HG03064 (cell line): ENCODE data around the gene COQ4.
"Not testable (repeated sequence)": the region's sequence is repeated elsewhere in the genome, so short reads cannot be mapped to it uniquely, and the experiment has no call there.

ENCODE experiments used
- ATAC-seq: cut with Tn5 transposase; IDR thresholded peaks from one replicate; pipeline ENCODE4 v1.9.1; 2021; ENCODE audit warnings: low read depth; ENCODE audit not compliant: unreplicated experiment

The COQ4 gene

DNA sequence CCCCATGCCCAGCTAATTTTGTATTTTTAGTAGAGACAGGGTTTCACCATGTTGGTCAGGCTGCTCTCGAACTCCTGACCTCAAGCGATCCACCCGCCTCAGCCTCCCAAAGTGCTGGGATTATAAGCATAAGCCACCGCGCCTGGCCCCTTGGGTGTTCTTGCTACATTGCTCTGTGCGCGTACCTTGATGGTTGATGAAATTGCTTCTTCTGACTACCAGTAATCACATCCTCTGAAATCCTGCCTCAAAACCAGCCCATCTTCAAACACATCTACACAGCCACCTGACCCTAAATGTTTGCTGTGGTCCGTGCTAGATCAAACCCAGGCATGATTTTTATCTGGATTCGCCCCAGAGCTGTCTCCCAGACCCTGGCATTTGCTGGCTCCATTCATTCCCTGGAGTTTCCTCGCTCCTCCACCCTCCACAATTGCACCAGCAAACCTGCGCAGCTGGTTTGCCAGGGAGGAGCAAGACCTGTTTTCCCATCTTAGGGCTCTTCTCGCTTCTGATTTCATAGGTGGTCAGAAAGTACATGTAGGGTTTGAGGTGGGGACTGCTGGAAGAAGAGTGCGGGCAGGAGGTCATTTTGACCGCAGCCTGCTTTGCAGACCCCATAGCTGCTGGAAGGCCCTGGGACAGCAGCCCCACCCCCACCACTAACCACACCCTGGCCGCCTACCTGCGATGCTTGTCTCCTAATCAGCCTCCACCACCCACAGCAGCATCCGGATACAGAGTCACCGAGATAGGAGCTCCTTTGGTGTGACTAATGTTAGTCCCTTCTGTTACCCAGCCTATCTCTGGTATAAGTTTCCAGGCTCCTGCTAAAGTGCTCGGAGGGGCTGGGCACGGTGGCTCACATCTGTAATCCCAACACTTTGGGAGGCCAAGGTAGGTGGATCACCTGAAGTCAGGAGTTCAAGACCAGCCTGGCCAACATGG is 23.8 kb upstream of the COQ4 start:
- ATAC-seq, result no peak

DNA sequence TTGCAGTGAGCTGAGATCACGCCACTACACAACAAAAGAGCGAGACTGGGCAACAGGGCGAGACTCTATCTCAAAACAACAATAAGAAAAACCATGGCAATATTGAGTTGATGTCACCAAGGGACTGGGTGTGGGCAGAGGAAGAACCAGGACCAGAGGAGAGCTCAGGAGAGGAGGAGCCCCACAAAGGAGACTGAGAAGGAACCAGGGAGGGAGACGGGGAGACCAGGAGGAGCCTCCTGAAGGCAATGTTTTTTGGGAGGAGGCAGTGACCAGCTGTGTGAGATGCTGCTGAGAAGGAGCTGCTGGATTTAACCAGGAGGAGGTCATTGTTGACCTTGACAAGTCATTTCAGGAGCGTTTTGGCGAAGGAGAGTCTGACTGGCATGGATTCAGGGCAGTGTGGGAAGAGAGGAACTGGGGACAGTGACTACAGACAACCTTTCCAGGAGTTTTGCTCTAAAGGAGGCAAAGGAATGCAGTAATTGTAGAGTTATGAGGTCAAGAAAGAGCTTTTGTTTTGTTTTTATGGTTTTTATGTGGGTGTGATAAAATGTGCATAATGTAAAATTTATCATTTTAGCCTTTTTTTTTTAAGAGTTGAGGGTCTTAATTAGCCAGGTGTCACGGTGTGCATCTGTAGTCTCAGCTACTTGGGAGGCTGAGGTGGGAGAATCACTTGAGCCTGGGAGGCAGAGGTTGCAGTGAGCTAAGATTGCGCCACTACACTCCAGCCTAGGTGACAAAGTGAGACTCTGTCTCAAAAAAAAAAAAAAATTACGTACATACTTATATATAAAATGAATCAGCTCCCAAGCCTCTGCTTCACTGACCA is 18.3 kb upstream of the COQ4 start:
- no peak for ATAC-seq

DNA sequence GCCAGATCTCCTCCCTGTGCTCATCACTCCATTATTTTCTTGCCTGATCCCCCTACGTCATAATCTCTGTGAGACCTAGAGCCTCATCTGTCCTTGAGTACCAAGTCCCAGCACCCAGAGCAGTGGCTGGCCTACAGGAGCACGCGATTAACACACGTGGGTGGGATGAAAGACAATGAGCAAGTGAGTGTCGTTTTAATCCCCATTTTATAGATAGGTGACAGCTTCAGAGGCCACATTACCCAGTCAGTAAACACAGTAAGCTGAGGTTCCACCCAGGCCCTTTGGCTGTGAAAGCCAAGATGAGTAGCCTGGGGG is 17.7 kb upstream of the COQ4 start:
- ATAC-seq, result no peak

DNA sequence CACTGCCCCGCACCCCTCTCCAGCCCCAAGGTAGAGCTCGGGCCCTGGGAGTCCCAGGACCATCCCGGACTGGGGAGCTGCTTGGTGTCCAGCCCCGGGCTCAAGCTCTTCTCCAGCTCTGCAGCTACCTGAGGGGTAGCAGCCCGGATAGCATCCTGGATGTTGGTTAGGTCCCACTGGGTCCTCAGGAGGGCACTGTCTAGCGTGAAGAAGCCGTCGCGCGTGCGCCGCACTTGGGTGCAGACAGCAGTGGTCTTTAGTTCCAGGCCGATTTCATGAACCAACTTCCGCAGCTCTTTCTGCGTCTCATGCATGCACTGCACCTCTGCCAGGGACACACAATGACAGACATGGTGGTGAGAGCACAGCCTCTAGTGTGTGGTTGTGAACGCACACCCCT is 13.1 kb upstream of the COQ4 start:
- ATAC-seq, result no peak

DNA sequence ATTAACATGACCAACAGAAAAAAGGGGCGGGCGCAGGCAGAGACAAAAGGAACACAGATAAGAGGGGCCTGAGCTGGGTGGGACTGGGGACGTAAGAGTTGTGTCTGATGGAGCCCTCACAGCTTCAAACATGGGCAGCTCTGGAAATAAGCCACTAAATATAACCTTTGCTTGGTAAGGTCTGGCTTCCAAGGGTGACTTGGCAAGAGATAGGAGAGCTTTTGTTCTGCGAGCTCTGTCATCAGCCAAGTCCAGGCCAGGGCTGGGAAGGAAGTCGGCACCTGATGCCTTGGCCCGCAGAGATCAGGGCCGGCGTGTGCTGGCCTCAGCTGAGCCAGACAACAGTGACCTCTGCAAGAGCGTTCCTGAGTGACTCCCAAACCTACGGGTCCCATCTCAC is 12.2 kb upstream of the COQ4 start:
- no peak for ATAC-seq

DNA sequence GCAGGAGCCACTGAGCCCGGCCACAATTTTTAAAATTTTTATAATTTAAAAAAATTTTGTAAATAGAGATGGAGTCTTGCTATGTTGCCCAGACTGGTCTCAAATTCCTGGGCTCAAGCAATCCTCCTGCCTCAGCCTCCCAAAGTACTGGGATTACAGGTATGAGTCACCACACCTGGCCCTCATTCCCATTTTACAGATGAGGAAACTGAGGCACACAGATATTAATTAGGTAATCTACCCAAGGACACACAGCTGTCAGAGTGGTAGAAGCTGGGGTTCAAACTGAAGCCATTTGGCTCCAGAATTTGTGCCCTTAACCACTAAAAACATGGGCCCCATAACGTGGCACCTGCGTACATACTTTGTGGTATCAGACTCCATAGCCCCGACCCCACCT is 7.9 kb upstream of the COQ4 start:
- no peak for ATAC-seq

DNA sequence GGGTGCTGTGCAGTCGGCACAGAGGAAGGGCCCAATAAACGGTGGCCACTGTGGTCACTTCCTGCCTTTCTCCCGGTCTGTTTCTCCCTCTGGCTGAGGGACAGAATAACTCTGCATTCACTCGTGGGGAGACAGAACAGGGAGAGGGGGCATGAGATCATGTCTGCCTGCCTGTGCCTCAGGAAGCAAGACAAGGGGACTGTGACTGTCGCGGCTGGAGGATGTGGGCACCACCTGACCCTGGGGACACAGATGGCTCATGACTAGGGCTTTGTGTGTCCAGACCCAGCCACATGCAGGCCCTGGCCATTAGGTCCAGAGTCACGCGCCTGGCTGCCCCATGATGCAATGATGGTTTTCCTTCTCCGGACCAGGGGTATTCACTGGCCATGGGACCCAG is 6.2 kb upstream of the COQ4 start:
- ATAC-seq, result no peak

DNA sequence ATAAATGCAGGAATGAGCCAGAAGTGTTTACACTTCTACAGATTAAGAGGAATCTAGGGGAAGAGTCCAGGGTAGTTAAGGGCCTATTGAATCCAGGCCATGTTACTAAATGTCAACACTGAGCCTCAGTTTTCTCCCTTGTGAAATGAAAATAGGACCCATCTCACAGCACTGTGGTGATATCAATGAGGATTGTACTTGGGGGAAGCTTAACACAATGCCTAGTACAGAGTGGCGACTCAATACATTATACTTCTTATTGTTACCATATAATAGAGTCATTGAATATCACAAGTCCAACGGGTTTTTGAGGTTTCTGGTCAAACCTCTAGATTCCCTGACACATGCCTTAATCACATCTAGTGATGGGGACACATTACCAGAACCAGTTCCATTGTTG is 5.0 kb upstream of the COQ4 start:
- no peak for ATAC-seq

DNA sequence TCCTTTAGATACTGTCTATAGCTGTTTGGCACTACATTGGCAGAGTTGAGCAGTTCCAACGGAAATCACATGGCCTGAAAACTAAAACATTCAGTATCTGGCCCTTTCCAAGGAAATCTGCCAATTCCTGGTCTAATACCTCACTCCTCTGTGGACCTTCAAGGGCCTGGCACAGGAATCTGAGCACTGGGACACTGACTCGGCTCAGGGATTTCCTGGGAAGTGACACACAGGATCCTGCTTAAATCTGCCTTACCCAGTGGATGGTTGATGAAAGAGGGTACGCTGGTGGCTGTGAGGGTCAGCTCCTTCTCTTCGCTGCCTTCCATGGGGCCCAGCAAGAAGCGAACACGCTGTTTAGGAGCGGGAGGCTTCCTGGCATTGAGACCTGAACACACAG is 1.3 kb upstream of the COQ4 start:
- ATAC-seq, result no peak

DNA sequence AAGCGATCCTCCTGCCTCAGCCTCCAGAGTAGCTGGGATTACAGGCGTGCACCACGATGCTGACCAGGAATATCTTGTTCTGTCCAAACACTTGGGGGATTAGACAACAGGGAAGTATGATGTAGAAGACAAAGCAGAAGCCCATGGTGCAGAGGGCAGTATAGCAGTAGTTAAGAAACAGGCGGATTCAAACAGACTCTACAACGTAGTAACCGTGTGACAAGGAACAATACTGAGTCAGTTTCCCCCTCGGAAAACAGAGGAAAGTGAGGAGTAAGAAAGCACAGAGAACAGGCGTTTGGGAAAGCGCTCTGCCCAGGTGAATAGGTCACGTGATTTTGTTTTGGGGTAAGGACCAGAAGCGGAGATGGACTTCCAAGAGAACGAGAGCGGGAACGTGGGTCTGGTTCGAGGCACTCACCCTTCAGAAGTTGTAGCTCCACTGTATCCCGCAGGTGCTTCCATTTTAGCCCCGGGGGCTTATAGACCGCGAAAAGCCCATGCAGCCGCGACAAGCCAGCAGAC is 698 bp upstream of the COQ4 start:
- no peak for ATAC-seq

DNA sequence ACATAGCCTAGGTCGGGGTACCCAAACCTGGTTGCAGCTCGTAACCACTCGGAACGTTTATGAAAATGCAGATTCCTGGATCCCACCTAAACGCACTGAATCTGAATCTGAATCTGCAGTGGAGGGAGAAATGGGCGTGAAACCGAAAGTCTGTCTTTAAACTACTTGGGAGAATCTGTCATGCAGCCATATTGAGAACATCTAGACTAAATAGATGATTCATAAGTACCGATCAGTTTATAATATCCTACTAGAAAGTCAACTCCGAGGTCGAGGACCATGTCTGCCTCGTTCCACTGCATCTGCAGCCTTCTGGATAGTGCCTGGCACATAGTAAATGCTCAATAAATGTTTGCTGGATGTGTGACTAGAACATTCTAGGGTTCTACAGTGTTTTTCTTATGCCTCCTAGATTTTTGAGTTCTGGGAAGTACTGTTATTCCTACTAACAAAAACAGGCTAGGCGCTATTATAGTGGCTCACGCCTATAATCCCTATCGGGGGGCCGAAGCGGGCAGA is 632 bp downstream of the COQ4 start:
- ATAC-seq, result peak; percentile 6

DNA sequence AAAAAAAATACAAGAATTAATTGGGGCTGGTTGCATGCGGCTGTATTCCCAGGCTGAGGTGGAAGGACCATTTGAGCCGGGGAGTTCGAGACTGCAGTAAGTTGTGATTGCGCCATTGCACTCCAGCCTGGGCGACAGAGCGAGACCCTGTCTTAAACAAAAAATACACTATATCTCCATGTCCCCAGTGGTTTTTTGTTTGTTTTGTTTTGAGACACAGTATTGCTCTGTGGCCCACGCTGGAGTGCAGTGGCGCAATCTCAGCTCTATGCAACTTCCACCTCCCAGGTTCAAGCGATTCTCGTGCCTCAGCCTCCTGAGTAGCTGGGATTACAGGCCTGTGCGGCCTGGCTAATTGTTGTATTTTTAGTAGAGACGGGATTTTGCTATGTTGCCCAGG is 1.2 kb downstream of the COQ4 start:
- ATAC-seq, result no peak

DNA sequence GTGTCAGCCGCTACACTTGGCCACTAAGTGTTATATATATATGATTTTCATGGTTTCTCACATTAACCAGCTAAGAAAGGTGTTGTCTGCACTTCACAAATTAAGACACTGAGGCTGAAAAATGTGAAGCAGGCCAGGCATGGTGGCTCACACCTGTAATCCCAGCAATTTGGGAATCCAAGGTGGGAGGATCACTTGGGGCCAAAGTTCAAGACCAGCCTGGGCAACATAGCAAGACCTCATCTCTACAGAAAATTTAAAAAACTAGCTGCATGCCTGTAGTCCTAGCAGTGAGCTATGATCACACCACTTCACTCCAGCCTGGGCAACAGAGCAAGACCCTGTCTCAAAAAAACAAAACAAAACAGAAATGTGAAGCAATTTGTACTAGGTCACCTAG is 1.8 kb downstream of the COQ4 start:
- no peak for ATAC-seq

DNA sequence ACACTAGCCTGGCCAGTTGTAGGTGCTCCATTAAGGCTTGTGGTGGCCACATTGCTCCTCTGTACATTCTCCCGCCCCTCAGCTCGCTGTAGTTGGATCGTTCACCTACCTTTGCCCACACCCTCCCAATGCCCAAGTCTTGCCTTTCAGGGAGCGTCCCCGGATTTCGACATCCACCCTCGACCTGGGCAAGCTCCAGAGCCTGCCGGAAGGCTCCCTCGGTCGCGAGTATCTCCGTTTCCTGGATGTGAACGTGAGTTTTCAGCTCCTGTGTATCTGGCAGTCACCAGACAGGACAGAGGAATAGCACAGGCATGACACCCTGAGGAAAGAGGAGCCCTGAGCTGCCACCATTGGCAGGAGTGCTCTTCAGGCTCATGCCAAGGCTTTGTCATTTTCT is 3.0 kb downstream of the COQ4 start:
- no peak for ATAC-seq

DNA sequence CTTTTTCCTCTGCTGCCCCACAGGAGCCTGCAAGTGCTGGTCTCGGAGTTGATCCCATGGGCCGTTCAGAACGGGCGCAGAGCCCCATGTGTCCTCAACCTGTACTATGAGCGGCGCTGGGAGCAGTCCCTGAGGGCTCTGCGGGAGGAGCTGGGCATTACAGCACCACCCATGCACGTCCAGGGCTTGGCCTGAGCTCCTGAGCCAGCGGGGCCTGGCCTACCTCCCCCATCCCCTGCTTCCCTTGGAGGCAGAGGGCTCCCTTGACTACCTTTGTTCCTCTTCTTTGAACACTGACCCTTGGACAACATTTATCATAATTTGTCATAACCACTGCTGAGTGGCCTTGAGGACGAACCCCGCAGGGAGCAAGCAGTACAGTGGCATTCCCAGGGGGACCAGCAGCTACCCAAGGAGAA is 10.8 kb downstream of the COQ4 start:
- ATAC-seq, result no peak

DNA sequence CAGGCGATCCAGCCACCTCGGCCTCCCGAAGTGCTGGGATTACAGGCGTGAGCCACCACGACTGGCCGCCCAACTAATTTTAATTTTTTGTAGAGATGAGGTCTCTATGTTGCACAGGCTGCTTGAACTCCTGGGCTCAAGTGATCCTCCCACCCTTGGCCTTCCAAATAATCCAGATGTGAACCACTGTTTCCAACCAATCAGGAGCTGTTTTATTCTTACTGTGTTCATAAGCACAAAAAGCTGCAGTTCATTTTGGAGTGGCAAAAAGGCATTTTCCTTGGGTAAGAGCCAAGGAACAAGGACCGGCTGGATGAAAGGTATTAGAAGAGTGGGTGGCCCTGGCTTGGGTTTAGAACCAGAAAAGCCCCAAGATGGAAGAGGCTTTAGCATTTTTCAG is 12.5 kb downstream of the COQ4 start:
- ATAC-seq, result no peak

DNA sequence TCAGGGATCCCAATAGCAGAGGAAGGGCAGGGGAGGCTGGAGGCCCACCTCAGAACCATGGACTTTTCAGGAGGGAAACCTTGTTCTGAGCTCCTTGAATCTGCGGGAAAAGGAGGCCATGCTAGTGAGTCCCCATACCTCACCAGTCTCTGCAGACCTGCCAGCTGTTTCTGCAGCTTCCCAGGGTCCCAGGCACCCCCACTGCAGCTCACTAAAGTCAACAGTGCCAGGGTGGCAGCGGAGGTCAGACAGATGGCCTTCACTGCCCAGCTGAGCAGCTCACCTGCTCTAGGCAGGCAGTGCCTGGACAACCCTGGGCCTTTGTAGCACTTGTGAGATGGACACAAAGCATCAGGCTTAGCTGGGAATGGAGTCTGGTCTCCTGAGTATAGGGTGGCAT is 13.3 kb downstream of the COQ4 start:
- no peak for ATAC-seq

DNA sequence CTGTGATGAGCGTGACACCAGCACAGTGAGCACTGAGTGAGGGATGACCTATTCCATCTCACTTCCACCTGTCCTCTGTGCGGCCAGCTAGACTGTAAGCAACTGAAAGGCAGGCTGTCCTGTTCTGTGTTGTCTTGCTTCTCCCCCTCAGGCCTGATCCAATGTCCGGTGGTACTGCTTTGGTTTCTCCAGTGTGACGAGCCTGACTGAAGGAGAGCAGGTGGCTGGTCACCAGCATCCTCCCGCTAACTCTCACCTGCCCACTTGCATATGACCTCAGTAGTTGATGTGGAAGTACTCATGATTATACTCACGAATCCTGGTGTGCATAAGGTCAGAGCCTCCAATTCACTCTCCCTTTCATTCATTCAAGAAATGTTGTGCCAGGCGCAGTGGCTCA is 15.3 kb downstream of the COQ4 start:
- no peak for ATAC-seq

DNA sequence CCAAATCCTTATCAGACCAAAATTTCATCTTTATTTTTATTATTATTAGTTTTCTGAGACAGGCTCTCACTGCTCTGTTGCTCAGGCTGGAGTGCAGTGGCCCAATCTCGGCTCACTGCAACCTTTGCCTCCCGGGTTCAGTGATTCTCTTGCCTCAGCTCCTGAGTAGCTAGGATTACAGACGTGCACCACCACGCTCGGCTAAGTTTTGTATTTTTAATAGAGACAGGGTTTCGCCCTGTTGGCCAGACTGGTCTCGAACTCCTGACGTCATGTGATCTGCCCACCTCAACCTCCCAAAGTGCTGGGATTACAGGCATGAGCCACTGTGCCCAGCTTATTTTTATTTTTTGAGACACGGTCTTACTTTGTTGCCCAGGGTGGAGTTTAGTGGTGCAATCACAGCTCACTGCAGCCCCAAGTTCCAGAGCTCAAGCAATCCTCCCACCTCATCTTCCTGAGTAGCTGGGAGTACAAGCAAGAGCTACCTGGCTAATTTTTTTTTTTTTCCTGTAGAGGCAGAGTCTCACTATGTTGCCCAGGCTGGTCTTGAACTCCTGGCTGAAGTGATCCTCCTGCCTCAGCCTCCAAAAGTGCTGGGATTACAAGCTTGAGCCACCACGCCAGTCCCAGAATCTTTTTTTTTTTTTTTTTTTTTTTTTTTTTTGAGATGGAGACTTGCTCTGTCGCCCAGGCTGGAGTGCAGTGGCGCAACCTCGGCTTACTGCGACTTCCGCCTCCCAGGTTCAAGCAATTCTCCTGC is 16.4 kb downstream of the COQ4 start:
- ATAC-seq, result not testable (repeated sequence)

DNA sequence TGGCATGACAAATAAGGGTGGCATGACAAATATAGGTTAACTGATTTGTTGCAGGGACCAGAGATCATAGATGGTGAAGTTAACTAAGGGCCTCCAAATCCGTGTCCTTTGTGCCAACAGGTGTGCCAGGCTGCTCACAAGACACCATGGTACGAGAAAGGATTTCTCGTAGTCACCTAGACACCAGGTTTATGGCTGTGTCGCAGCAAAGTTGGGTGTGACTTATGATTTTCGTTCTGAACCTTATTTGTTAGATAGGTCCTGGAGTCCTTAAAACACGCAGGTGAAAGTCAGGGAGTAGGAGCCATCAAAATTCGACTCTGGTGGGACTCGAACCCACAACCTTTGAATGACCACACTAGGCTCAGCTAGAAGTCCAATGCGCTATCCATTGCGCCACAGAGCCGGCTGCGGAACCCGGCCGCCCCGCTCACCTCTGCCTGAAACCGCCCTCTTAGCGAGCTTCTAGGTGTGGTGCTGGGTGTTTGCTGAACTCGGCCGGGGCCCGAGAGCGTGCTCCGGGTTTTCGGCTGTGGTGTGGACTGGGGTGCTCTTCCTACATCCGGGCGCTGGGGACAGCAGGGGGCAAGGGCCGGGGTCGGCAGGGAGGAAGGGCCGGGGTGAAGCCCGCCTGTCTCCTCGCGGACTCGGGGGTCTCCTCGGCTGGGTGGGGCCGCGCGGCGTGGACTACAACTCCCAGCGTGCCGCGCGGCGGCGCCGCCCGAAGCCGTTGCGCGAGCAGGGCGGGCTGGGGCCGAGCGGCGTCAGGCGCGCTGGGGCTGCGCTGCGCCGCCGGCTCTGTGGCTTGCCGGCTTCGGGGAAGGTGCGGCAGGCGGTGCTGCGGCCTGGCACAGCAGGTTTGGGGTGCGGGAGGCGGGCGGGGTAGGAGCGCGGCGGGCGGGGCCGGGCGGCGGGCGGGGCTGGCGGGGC is 17.4 kb downstream of the COQ4 start, which contains the start of gene SLC27A4:
SLC27A4 (plus strand) TSS at position 767 of the 930 bp plus-strand sequence. CDS start 2,606 bp downstream, outside the sequence.
- peak; percentile 68 for ATAC-seq
